ENCODE results near the gene GRM8. TPM values are rescaled to one million over a fixed set of nuclear protein-coding genes. Genes with fewer than 3 reads are reported as not detected.

Gene GRM8
- total and polyA plus RNA-seq, 10 of the 15 experiments (the other 5 are each of a cell fraction or from before 2014, with no cell fraction given), result 0.33 to 7.1 (median 0.45) TPM; not detected in 2

GRCh38 chr7:126419047-126419446 is 833.7 kb downstream of the GRM8 start:
- H3K79me2 ChIP-seq (ENCODE audit: control insufficient read depth, insufficient read depth, low read length), result no peaks in the 10 kb centered on the region
- RAD21 ChIA-PET (ENCODE audit: unreplicated experiment), result interaction anchor here (1.4 kb wide), 1 partner anchor 15 kb away, joined by 3 read pairs; no protein-coding TSS in a partner anchor
- H3K4me1 ChIP-seq (ENCODE audit: control insufficient read depth, insufficient read depth, low read length), result no peaks in the 10 kb centered on the region
- POLR2A ChIA-PET, result no interaction called here
- FAIRE-seq (no peak), ATAC-seq (no peak), DNase-seq (ENCODE audit: low read depth, low spot score) (no peak)
- CTCF ChIA-PET, result no interaction called here
- SMC1A ChIA-PET (ENCODE audit: uncharacterized antibody, unreplicated experiment), result no interaction called here
- H3K4me3 ChIP-seq, result no peak overlapping the region
- in situ Hi-C loops (cut with MboI) (no loop called here), intact Hi-C loops (cut with micrococcal nuclease; ENCODE audit: unreplicated experiment) (no loop called here)
- no peak overlapping the region for H3K4me2 ChIP-seq (ENCODE audit: control insufficient read depth, insufficient read depth)
- no peak overlapping the region for H2AFZ ChIP-seq (ENCODE audit: control insufficient read depth, low read depth, low read length)
- no peaks in the 10 kb centered on the region; the same call in 2 of the 3 replicates for H3K9me3 ChIP-seq (replicated peaks; ENCODE audit: control insufficient read depth, insufficient read depth, low read length)
- no peak for TF ChIP-seq CEBPZ (IDR thresholded peaks at IDR 0.05; ENCODE audit: low read depth, low read length)
- TF ChIP-seq ATF7 (IDR thresholded peaks at IDR 0.05; ENCODE audit: low read depth), result no peak
- no peak for TF ChIP-seq CTCF (IDR thresholded peaks at IDR 0.05 in 2 of 3, conservative IDR thresholded peaks at IDR 0.05 in 1 of 3; ENCODE audit: control insufficient read depth in 2 of 3, extremely low read depth in 1 of 3, insufficient read depth in 1 of 3, low read depth in 3 of 3, low read length in 3 of 3)
- no peak for TF ChIP-seq RB1 (IDR thresholded peaks at IDR 0.05; ENCODE audit: borderline replicate concordance)
- no peak for TF ChIP-seq FOS (IDR thresholded peaks at IDR 0.05; ENCODE audit: borderline replicate concordance, extremely low read depth, insufficient read length)
- TF ChIP-seq ATF2 (IDR thresholded peaks at IDR 0.05; ENCODE audit: low read length), result no peak
- no peak for TF ChIP-seq TCF7 (IDR thresholded peaks at IDR 0.05; ENCODE audit: borderline replicate concordance)
- no peak overlapping the region for H3K9ac ChIP-seq (ENCODE audit: control insufficient read depth, insufficient read depth, low read length)
- no peaks in the 10 kb centered on the region for H4K20me1 ChIP-seq (ENCODE audit: control insufficient read depth, insufficient read depth)
- 23% methylated on average over 4 of the region's 4 CpGs for WGBS (ENCODE audit: insufficient coverage, insufficient replicate concordance, low lambda C conversion rate, missing lambda C conversion rate)
- no peaks in the 10 kb centered on the region for H3K36me3 ChIP-seq (ENCODE audit: control insufficient read depth in 2 of 2, insufficient read depth in 2 of 2, low read length in 1 of 2)
- BruUV-seq (replicated peaks), result no TSS peak
- no peak overlapping the region for H3K27ac ChIP-seq (ENCODE audit: control insufficient read depth, insufficient read depth)
- no peaks in the 10 kb centered on the region for H3K27me3 ChIP-seq (replicated peaks in 1 of 2; ENCODE audit: control insufficient read depth in 2 of 2, insufficient read depth in 2 of 2, low read length in 1 of 2)

Measured in GM12878 (cell line).